PC-9 (cell line): Measurements from ENCODE around the gene CELF2. TPM values are rescaled to one million over a fixed set of nuclear protein-coding genes. Genes with fewer than 3 reads are reported as not detected.

ENCODE experiments used
- BruUV-seq: library from RNA; stranded (reverse); fragments of 400-500 nt; replicated peaks from 2 replicates; lab custom pipeline; 2021; lab: Mats Ljungman, UMichigan
- CTCF ChIA-PET: fragments of 300-600 bp; sonication (Branson Sonifier 250); formaldehyde crosslinking; loops from one replicate; lab custom pipeline; 2022; ENCODE audit warnings: antibody characterized with exemption; lab: Charles Lee
- POLR2A ChIA-PET: fragments of 300-600 bp; sonication (Branson Sonifier 250); formaldehyde crosslinking; loops from one replicate; lab custom pipeline; 2022; ENCODE audit warnings: antibody characterized with exemption; ENCODE audit not compliant: unreplicated experiment; lab: Charles Lee
- DNase-seq, 2 experiments: peaks; one replicate each; pipeline versions ENCODE4 v3.0.0 to v3.0.0-alpha.2; 2015 to 2022; ENCODE audit warnings: mixed read lengths in 1 of 2
- H2AFZ ChIP-seq: fragments of 200-600 bp; sonication (generic); 2 replicates; pipeline ENCODE4 v1.8.1; 2017; ENCODE audit warnings: antibody characterized with exemption
- H3F3A ChIP-seq: fragments of 200-600 bp; sonication (generic); 2 replicates; pipeline ENCODE4 v1.8.1; 2017; ENCODE audit warnings: antibody characterized with exemption, mild to moderate bottlenecking, low read depth; ENCODE audit not compliant: insufficient read depth
- H3K27ac ChIP-seq: fragments of 200-600 bp; sonication (generic); 2 replicates; pipeline ENCODE4 v1.6.1; 2016; ENCODE audit warnings: mixed run types
- H3K27me3 ChIP-seq: fragments of 200-600 bp; sonication (generic); 2 replicates; pipeline ENCODE4 v1.6.1; 2016; ENCODE audit warnings: low read depth, mixed run types; ENCODE audit not compliant: insufficient read depth
- H3K36me3 ChIP-seq: fragments of 200-600 bp; sonication (generic); 2 replicates; pipeline ENCODE4 v1.6.1; 2016; ENCODE audit warnings: low read depth, mixed run types
- H3K4me1 ChIP-seq: fragments of 200-600 bp; sonication (generic); replicated peaks from 2 replicates; pipeline ENCODE4 v1.6.1; 2016; ENCODE audit warnings: mixed run types; ENCODE audit not compliant: insufficient read depth
- H3K4me2 ChIP-seq: fragments of 200-600 bp; sonication (generic); 2 replicates; pipeline ENCODE4 v1.6.1; 2017; ENCODE audit warnings: mixed run types
- H3K4me3 ChIP-seq: fragments of 200-600 bp; sonication (generic); 2 replicates; pipeline ENCODE4 v1.6.1; 2016; ENCODE audit warnings: mixed run types
- H3K79me2 ChIP-seq: fragments of 200-600 bp; sonication (generic); 2 replicates; pipeline ENCODE4 v1.6.1; 2017; ENCODE audit warnings: low read depth, mixed run types
- H3K9me2 ChIP-seq: fragments of 200-600 bp; sonication (generic); 2 replicates; pipeline ENCODE4 v1.8.1; 2017; ENCODE audit warnings: mild to moderate bottlenecking; ENCODE audit not compliant: insufficient read depth
- H3K9me3 ChIP-seq: fragments of 200-600 bp; sonication (generic); 2 replicates; pipeline ENCODE4 v1.8.1; 2016; ENCODE audit warnings: low read depth; ENCODE audit not compliant: insufficient read depth
- H4K20me1 ChIP-seq: fragments of 200-600 bp; sonication (generic); 2 replicates; pipeline ENCODE4 v1.8.1; 2017; ENCODE audit not compliant: insufficient read depth
- CTCF ChIP-seq: fragments of 200-600 bp; sonication (generic); conservative IDR thresholded peaks from 2 replicates; pipeline ENCODE4 v1.6.1; 2017; ENCODE audit warnings: mixed run types, antibody characterized with exemption, mild to moderate bottlenecking, moderate library complexity
- EZH2 ChIP-seq: fragments of 200-600 bp; sonication (generic); IDR thresholded peaks from 2 replicates; pipeline ENCODE4 v1.8.0; 2017; ENCODE audit warnings: antibody characterized with exemption, low read depth
- intact Hi-C: fragments of 100-400 bp; cut with micrococcal nuclease; formaldehyde crosslinking; loops from one replicate; pipeline ENCODE4 v1.10.0; 2022; ENCODE audit not compliant: unreplicated experiment
- total RNA-seq: library from RNA; stranded (reverse); gene quantifications from 2 replicates; pipeline ENCODE4 v1.2.3, GENCODE V29; 2021

The CELF2 gene
- total RNA-seq, 1 experiment from 2014 or later = not detected

GRCh38 chr10:11297136-11297535, 279.5 kb downstream of the CELF2 start:
- Histone ChIP-seq H3F3A (no peaks in the 10 kb centered on the region), H3K27ac (no peak overlapping the region), H3K79me2 (no peaks in the 10 kb centered on the region), H4K20me1 (no peaks in the 10 kb centered on the region), H3K9me3 (no peaks in the 10 kb centered on the region), H3K36me3 (no peaks in the 10 kb centered on the region), H3K4me1 (no peaks in the 10 kb centered on the region), H3K27me3 (peaks cover 74% of the 10 kb centered on the region), H3K4me2 (no peak overlapping the region), H2AFZ (no peak overlapping the region), H3K9me2 (no peaks in the 10 kb centered on the region), H3K4me3 (no peak overlapping the region)
- no TSS peak for BruUV-seq
- no peak for TF ChIP-seq CTCF
- TF ChIP-seq EZH2 = no peak
- intact Hi-C loops = no loop called here
- ChIA-PET POLR2A (no interaction called here), CTCF (no interaction called here)
- DNase-seq = no peak

GRCh38 chr10:11298116-11298515, 280.4 kb downstream of the CELF2 start:
- Histone ChIP-seq H3K4me3 (no peak overlapping the region), H3K79me2 (no peaks in the 10 kb centered on the region), H2AFZ (no peak overlapping the region), H3K27ac (no peak overlapping the region), H3K4me2 (no peak overlapping the region), H3K9me3 (no peaks in the 10 kb centered on the region), H3F3A (no peaks in the 10 kb centered on the region), H4K20me1 (no peaks in the 10 kb centered on the region), H3K4me1 (no peaks in the 10 kb centered on the region), H3K9me2 (no peaks in the 10 kb centered on the region), H3K36me3 (no peaks in the 10 kb centered on the region), H3K27me3 (peaks cover 78% of the 10 kb centered on the region)
- TF ChIP-seq EZH2 (no peak), CTCF (no peak)
- ChIA-PET CTCF (no interaction called here), POLR2A (no interaction called here)
- DNase-seq = no peak
- no TSS peak for BruUV-seq
- intact Hi-C loops = no loop called here

- no peaks in the 10 kb centered on the region for H3K79me2 ChIP-seq
- POLR2A ChIA-PET = no interaction called here
- no peak overlapping the region for H3K27ac ChIP-seq
- no peaks in the 10 kb centered on the region for H3K9me2 ChIP-seq
- no peak overlapping the region for H2AFZ ChIP-seq
- no peaks in the 10 kb centered on the region for H3F3A ChIP-seq
- H3K4me3 ChIP-seq = no peak overlapping the region
- no TSS peak for BruUV-seq
- no peaks in the 10 kb centered on the region for H3K4me1 ChIP-seq
- no peaks in the 10 kb centered on the region for H3K9me3 ChIP-seq
- peaks cover 78% of the 10 kb centered on the region for H3K27me3 ChIP-seq
- TF ChIP-seq CTCF (no peak), EZH2 (no peak)
- no peak overlapping the region for H3K4me2 ChIP-seq
- no peaks in the 10 kb centered on the region for H4K20me1 ChIP-seq
- DNase-seq = no peak
- intact Hi-C loops = no loop called here
- no peaks in the 10 kb centered on the region for H3K36me3 ChIP-seq
- CTCF ChIA-PET = no interaction called here
Measured at GRCh38 chr10:11299125-11299524, 281.5 kb downstream of the CELF2 start.
